Measurements from ENCODE around the gene PRKCH.

DNA sequence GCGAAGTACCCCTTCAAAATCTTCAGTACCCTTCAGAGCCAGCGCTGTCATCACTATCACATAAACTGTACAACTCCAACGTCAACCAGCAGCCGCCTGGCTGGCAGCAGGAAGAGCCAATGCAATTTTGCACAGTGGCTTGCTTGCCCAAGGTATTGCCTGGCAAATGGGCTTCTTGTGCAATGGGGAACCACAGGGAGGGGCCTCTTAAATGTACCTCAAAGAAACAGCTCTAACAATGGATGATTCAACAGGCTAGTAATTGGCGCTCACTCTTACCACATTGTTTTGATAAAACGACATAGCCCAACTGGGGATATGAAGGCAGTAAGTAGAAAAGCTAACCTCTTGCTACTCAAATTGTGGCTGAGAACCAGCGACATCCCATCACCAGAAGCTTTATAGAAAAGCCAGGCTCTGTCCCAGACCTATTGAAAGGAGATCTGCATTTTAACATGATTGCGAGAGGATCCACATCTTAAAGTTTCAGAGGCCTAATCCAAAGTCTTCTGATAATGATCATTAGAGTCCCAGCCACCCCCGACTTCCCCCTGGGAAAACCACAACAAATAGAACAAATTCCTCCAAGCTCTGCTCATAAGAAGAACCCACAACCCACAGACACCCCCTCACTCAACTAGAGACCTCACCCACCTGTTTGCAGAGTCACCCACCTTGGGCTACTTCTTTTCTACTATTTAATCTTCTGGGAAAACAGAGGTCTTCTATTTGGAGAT, 248.6 kb downstream of the PRKCH start:
- no peak for TF ChIP-seq GTF2F1 (IDR thresholded peaks at IDR 0.05; ENCODE audit: low read depth, low read length)
- TF ChIP-seq ZNF76 (CRISPR knock-in tag; IDR thresholded peaks at IDR 0.05; ENCODE audit: borderline replicate concordance), result no peak
- TF ChIP-seq CEBPB (tag; IDR thresholded peaks at IDR 0.05), result 0 out of 2 replicates have a peak, but pooled peaks have one; percentile 12
- no peak for TF ChIP-seq GATA2 (CRISPR knock-in tag; IDR thresholded peaks at IDR 0.05)
- TF ChIP-seq POLR2A (conservative IDR thresholded peaks at IDR 0.05), result no peak
- TF ChIP-seq, protein P1, sequence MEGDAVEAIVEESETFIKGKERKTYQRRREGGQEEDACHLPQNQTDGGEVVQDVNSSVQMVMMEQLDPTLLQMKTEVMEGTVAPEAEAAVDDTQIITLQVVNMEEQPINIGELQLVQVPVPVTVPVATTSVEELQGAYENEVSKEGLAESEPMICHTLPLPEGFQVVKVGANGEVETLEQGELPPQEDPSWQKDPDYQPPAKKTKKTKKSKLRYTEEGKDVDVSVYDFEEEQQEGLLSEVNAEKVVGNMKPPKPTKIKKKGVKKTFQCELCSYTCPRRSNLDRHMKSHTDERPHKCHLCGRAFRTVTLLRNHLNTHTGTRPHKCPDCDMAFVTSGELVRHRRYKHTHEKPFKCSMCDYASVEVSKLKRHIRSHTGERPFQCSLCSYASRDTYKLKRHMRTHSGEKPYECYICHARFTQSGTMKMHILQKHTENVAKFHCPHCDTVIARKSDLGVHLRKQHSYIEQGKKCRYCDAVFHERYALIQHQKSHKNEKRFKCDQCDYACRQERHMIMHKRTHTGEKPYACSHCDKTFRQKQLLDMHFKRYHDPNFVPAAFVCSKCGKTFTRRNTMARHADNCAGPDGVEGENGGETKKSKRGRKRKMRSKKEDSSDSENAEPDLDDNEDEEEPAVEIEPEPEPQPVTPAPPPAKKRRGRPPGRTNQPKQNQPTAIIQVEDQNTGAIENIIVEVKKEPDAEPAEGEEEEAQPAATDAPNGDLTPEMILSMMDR (IDR thresholded peaks at IDR 0.05 in 2 of 3, conservative IDR thresholded peaks at IDR 0.05 in 1 of 3; ENCODE audit: insufficient read depth in 2 of 3, low read depth in 1 of 3, low read length in 3 of 3), result no peak
- no peak for TF ChIP-seq FOXJ3 (CRISPR knock-in tag; IDR thresholded peaks at IDR 0.05)
- TF ChIP-seq KDM5B (IDR thresholded peaks at IDR 0.05; ENCODE audit: insufficient replicate concordance, low read depth, low read length), result no peak
